Activated CD8-positive, alpha-beta memory T cell treated with anti-CD3 and anti-CD28 coated beads, Interleukin-2, amount 50 U/mL, for 1 hour (primary cell): ENCODE results near the gene ZNF488.

Source experiments
- DNase-seq: peaks from one replicate; pipeline ENCODE4 v3.0.0-alpha.2; 2020; ENCODE audit errors: extremely low read depth

ZNF488 gene

GRCh38 chr10:47330366-47330765, 53.7 kb downstream of the ZNF488 start:
- no peak for DNase-seq

GRCh38 chr10:47329855-47330254, 54.2 kb downstream of the ZNF488 start:
- no peak for DNase-seq

DNA sequence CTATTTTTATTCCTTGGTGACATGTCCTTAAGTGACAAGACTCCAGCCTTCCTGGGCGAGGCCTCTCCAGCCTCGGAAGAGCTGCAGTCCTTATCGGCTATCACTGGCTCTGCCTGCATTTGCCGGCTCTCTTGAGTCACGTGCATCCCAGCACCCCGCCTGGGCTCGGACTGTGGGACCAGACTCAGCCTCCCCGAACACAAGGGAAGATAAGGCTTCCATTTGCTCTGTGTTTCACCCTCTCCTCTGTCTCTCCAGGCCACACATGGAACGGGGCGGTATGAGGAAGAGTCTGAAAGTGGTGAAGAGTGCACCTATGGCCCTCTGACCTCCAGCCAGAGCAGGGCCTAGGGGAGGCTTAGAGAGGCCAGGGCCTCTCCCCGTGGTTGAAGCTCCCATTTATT, 57.2 kb downstream of the ZNF488 start:
- no peak for DNase-seq

DNA sequence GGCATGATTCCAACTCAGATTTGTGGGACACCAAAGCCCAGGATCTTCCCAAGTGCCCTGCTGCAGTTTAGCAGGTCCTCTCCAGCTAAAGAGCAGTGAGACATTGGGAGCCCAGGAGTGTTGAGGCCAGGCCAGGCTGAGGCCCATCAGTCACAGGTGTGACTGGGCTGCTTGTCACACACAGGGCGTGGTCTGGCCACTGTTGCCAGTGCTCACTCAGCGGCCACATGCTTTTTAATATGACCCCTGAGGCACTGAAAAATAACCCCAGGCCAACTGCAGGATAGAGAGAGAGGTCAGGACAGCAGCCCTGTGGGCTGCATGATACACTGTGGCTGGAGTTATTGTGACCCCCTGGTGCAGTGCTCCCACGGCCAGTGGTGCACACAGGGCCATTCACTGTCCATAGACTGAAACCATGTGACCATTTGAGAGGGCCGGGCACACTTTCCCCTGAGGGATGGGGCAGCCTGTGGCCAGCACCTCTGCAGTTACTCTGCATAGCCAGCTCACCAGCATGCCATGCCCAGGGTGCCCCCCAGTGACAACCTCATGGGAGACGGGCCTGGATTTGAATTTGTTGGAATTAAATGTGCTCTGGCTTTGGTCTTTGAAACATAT, 57.7 kb downstream of the ZNF488 start:
- no peak for DNase-seq

DNA sequence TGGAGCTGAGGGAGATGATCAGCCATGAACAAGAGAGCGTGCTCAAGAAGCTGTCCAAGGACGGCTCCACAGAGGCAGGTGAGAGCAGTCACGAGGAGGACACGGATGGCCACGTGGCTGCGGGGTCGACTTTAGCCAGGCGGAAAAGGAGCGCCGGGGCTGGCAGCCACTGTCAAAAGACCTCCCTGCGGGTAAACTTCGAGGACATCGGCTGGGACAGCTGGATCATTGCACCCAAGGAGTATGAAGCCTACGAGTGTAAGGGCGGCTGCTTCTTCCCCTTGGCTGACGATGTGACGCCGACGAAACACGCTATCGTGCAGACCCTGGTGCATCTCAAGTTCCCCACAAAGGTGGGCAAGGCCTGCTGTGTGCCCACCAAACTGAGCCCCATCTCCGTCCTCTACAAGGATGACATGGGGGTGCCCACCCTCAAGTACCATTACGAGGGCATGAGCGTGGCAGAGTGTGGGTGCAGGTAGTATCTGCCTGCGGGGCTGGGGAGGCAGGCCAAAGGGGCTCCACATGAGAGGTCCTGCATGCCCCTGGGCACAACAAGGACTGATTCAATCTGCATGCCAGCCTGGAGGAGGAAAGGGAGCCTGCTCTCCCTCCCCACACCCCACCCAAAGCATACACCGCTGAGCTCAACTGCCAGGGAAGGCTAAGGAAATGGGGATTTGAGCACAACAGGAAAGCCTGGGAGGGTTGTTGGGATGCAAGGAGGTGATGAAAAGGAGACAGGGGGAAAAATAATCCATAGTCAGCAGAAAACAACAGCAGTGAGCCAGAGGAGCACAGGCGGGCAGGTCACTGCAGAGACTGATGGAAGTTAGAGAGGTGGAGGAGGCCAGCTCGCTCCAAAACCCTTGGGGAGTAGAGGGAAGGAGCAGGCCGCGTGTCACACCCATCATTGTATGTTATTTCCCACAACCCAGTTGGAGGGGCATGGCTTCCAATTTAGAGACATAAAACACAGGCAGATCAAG, 58.5 kb downstream of the ZNF488 start:
- DNase-seq = no peak

- no peak for DNase-seq
Observed at GRCh38 chr10:47323636-47324296, 60.3 kb downstream of the ZNF488 start.

- DNase-seq = no peak
Observed at GRCh38 chr10:47323087-47323486, 61.0 kb downstream of the ZNF488 start.

DNA sequence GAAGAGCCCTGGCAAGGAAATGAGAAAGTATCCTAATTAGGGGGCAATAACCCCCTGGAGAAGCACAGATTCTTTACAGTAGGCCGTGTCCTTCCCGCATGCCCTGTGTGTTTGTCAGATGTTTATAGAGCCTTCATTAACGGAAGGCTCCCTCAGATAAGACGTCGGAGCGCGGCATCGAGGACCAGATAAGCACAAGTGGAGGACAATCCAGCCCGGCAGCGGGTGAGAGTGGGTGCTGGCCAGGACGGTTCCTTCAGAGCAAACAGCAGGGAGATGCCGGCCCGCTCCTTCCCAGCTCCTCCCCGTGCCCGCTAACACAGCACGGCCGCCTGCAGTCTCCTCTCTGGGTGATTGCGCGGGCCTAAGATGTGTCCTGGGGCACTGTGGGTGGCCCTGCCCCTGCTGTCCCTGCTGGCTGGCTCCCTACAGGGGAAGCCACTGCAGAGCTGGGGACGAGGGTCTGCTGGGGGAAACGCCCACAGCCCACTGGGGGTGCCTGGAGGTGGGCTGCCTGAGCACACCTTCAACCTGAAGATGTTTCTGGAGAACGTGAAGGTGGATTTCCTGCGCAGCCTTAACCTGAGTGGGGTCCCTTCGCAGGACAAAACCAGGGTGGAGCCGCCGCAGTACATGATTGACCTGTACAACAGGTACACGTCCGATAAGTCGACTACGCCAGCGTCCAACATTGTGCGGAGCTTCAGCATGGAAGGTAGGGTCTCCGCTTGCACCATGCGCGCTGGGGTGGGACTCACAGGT, 61.6 kb downstream of the ZNF488 start, which contains the start of gene GDF2:
GDF2 (plus strand) TSS at position 155 of the 762 bp plus-strand sequence; CDS start at position 370, 215 bp downstream.
- DNase-seq = no peak

DNA sequence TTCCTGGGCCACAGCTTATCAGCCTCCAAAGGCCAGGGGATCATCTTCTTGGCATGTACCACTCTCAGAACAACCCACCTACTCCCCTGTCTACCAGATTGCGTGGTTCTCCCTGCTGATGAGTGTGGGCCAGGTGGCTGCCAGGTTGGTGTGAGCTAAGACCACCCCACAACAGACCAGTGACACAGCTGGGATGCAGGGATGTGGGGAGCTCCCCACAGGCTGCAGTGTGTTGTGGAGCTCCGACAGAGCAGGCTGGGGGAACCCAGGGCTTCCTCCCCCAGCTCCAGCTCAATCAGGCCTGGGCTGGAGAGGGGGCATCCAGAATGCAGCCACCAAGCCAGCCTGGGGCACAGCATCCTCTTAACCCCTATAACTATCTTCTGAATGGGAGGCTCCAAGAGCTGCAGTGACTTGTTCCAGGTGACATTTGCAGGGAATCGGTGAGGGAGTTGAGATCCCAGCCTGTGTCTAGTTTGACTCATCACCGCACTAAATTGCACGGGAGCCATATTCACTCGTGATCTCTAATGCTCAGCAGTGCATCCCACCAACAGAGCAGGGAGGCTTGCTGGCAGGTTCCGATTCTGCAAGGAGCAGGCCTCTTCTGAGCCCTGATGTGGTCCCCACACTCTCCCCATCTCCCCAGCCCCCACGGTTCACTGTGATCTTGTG, 62.4 kb downstream of the ZNF488 start:
- DNase-seq = no peak

DNA sequence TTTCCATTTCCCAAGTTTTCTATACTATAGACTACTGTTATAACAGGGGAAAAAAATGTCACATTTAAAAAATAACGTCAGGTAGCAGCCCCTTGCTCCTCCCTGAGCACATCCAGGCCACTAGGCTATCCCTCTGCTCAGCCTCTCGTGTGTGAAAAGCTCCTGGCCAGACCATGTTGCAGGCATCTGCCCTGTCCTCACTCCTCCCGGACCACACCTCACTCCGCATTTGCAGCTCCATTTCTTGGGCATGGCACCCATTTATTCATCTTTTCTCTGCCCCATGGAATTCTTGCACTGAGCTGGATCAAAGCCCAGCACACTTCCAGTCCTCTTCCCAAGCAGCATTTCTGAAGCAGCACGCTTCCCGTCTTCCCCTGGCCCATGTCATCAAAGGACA, 63.3 kb downstream of the ZNF488 start:
- no peak for DNase-seq

- no peak for DNase-seq
Observed at GRCh38 chr10:47319784-47320183, 64.3 kb downstream of the ZNF488 start.

DNA sequence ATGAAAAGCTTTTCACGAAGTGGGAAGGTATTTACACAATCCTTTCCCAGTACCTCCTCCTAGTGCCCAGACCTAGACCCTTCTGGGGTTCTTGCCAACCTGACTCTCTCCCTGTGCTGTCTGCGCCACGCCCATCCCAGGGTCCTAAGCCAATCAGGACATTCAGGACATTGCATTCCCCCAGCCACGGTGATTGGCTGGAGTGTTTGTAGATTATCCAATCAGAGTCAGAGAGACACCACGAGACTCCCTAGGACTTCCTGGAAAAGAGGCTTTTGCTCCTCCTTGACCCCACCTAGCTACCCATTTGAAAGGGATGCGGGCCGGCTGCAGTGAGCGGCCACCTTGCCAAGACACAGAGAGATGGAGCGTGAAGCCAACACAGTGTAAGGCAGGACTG, 65.4 kb downstream of the ZNF488 start:
- DNase-seq = no peak

GRCh38 chr10:47317251-47317650, 66.8 kb downstream of the ZNF488 start:
- no peak for DNase-seq

GRCh38 chr10:47316131-47316530, 68.0 kb downstream of the ZNF488 start:
- no peak for DNase-seq
